MCF 10A (cell line): ENCODE data around the gene PIGS. TPM values are rescaled to one million over a fixed set of nuclear protein-coding genes. Genes with fewer than 3 reads are reported as not detected.

Source experiments
- BruUV-seq: library from RNA; stranded (reverse); fragments of 400-500 nt; replicated peaks from 2 replicates; lab custom pipeline; 2021; lab: Mats Ljungman, UMichigan
- CTCF ChIA-PET: fragments of 300-600 bp; sonication (Branson Sonifier 250); formaldehyde crosslinking; extraction: SDS; loops from one replicate; lab custom pipeline; 2021; ENCODE audit warnings: antibody characterized with exemption, inconsistent platforms; lab: Yijun Ruan, JAX
- POLR2A ChIA-PET: fragments of 300-600, 350-650 bp; sonication (Branson Sonifier 250); formaldehyde crosslinking; extraction: SDS; loops from one replicate; lab custom pipeline; 2020; ENCODE audit warnings: antibody characterized with exemption, inconsistent platforms; lab: Yijun Ruan, JAX
- DNase-seq: peaks from one replicate; pipeline ENCODE4 v3.0.0-alpha.2; 2018; ENCODE audit not compliant: unreplicated experiment
- H3K27ac Mint-ChIP-seq: one replicate; pipeline ENCODE4 v1.8.0; 2022; ENCODE audit warnings: mild to moderate bottlenecking, low read depth, mixed read lengths; ENCODE audit not compliant: unreplicated experiment
- H3K27me3 Mint-ChIP-seq: one replicate; pipeline ENCODE4 v1.8.0; 2022; ENCODE audit warnings: mixed read lengths; ENCODE audit not compliant: insufficient read depth, unreplicated experiment
- H3K36me3 Mint-ChIP-seq: one replicate; pipeline ENCODE4 v1.8.0; 2022; ENCODE audit warnings: mild to moderate bottlenecking, moderate library complexity, mixed read lengths; ENCODE audit not compliant: insufficient read depth, unreplicated experiment
- H3K4me1 Mint-ChIP-seq: one replicate; pipeline ENCODE4 v1.8.0; 2022; ENCODE audit warnings: mixed read lengths; ENCODE audit not compliant: insufficient read depth, unreplicated experiment
- H3K4me3 Mint-ChIP-seq: one replicate; pipeline ENCODE4 v1.8.0; 2022; ENCODE audit warnings: mild to moderate bottlenecking, moderate library complexity, mixed read lengths; ENCODE audit not compliant: unreplicated experiment
- H3K9me3 Mint-ChIP-seq: one replicate; pipeline ENCODE4 v1.8.0; 2022; ENCODE audit warnings: mixed read lengths; ENCODE audit not compliant: unreplicated experiment
- intact Hi-C: fragments of 100-400 bp; cut with micrococcal nuclease; formaldehyde crosslinking; loops from 2 replicates; pipeline ENCODE4 v1.14.1; 2022
- total RNA-seq: library from RNA; stranded (reverse); gene quantifications from 2 replicates; pipeline ENCODE4 v1.2.3, GENCODE V29; 2022
- TF ChIP-seq, protein P1 (sequence below): fragments of 200-600 bp; IDR thresholded peaks from one replicate; pipeline ENCODE4 v1.8.0; 2022; ENCODE audit warnings: antibody characterized with exemption, mild to moderate bottlenecking; ENCODE audit not compliant: unreplicated experiment

PIGS gene
- total RNA-seq, 1 experiment from 2014 or later: 50.5 TPM

DNA sequence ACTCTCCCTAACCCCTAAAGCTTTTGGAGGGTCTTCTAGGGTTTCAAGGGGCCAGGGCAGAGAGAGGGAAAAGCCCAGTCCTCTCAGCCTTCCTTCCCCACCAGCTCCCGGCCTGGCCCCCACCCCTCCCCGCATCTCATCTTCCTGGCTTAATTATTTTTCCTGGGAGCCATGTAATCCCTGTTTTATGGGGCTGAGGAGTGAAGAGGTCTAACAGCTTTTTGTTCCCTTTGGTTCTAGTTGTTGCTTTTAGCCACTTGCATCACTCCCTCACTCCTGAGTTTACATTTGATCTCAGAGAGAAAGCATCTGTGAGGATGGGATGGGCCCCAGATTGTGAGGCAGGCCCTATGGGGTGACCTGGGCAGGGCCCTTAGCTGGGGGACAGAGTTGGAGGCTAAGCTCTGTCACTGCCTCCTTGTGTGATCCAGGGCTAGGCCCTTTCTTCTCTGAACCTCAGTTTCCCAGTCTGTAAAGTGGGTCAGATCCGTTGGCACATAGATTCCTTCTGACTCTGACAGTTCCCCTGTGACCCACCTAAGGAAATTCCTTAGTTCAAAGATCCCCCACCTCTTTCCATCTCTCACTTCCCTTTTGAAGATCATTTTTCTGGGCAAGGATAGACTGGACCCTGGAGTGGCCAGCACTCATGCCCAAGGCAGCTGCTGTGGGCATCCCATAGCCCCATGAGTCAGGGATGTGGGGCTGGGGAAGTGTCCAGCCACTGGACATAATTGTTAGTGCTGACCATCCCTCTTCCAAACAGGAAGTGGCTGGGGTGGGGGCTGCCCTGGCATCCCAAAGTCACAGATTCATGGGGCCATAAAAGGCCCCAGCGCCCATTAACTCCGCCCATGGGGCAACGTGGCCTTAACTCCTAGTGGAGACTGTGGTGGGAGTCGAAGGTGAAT, 39.0 kb downstream of the PIGS start:
- TF ChIP-seq, protein P1, sequence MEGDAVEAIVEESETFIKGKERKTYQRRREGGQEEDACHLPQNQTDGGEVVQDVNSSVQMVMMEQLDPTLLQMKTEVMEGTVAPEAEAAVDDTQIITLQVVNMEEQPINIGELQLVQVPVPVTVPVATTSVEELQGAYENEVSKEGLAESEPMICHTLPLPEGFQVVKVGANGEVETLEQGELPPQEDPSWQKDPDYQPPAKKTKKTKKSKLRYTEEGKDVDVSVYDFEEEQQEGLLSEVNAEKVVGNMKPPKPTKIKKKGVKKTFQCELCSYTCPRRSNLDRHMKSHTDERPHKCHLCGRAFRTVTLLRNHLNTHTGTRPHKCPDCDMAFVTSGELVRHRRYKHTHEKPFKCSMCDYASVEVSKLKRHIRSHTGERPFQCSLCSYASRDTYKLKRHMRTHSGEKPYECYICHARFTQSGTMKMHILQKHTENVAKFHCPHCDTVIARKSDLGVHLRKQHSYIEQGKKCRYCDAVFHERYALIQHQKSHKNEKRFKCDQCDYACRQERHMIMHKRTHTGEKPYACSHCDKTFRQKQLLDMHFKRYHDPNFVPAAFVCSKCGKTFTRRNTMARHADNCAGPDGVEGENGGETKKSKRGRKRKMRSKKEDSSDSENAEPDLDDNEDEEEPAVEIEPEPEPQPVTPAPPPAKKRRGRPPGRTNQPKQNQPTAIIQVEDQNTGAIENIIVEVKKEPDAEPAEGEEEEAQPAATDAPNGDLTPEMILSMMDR: no peak

DNA sequence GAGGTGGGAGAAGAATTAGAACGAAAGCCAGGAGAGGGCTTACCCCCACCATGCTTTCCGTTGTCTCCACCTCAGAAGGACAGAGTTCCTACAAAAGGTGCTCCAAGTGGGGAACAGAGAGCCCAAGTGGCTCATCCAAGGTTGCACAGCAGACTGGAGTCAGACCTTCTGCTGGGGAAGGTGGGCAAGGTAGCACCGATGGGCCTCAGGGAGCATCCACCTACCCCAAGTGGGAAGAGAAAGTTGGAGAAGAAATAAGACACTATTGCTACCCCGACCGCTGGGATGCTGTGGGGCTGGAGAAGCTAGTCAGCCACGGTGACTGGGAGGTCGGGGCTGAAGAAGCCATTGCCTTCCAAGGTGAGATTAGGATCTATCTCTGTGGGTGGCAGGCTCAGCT, 40.4 kb downstream of the PIGS start:
- H3K27me3 Mint-ChIP-seq: no peaks in the 10 kb centered on the region
- ChIA-PET CTCF (no interaction called here), POLR2A (no interaction called here)
- H3K4me1 Mint-ChIP-seq: peaks cover 33% of the 10 kb centered on the region
- no TSS peak for BruUV-seq
- intact Hi-C loops: no loop called here
- TF ChIP-seq, protein P1: no peak
- H3K4me3 Mint-ChIP-seq: no peak overlapping the region
- H3K9me3 Mint-ChIP-seq: no peaks in the 10 kb centered on the region
- H3K36me3 Mint-ChIP-seq: no peaks in the 10 kb centered on the region
- H3K27ac Mint-ChIP-seq: no peak overlapping the region
- no peak for DNase-seq

More for the DNA sequence above, 39.0 kb downstream of the PIGS start:
- Mint-ChIP-seq H3K36me3 (no peaks in the 10 kb centered on the region), H3K27me3 (peaks cover 3% of the 10 kb centered on the region), H3K9me3 (no peaks in the 10 kb centered on the region), H3K4me3 (no peak overlapping the region), H3K4me1 (peaks cover 28% of the 10 kb centered on the region), H3K27ac (no peak overlapping the region)
- no peak for DNase-seq
- intact Hi-C loops: no loop called here
- ChIA-PET CTCF (interaction anchor here (0.6 to 5.7 kb wide), 3 partner anchors 9 to 85 kb away, joined by 3 to 49 read pairs (median 5); no protein-coding TSS in a partner anchor), POLR2A (interaction anchor here (0.8 to 1.1 kb wide), 3 partner anchors 26 to 30 kb away, joined by 3 to 7 read pairs (median 4); partner anchors contain the start of gene FOXN1)
- no TSS peak for BruUV-seq

DNA sequence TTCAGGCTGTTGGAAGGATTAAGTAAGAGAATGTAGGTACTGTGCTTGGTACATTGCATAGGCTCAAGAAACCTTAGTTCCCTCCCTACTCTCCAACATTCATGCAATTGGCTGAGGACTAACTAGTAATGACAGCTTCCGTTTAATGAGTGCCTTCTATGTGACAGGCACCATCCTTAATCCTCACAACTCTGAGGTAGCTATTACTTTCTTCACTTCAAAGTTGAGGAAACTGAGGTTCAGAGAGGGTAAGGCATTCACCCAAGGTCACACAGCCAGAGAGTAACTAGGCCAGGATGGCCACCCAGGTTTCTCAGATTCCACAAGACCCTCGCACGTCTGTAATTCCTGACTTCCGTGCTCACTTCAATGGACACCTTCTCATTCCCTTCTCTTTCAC, 41.1 kb downstream of the PIGS start:
- H3K9me3 Mint-ChIP-seq: no peaks in the 10 kb centered on the region
- CTCF ChIA-PET: no interaction called here
- H3K36me3 Mint-ChIP-seq: no peaks in the 10 kb centered on the region
- no peak for DNase-seq
- H3K4me1 Mint-ChIP-seq: peaks cover 39% of the 10 kb centered on the region
- POLR2A ChIA-PET: no interaction called here
- H3K4me3 Mint-ChIP-seq: no peak overlapping the region
- intact Hi-C loops: no loop called here
- BruUV-seq: no TSS peak
- H3K27me3 Mint-ChIP-seq: no peaks in the 10 kb centered on the region
- TF ChIP-seq, protein P1: no peak
- no peak overlapping the region for H3K27ac Mint-ChIP-seq

DNA sequence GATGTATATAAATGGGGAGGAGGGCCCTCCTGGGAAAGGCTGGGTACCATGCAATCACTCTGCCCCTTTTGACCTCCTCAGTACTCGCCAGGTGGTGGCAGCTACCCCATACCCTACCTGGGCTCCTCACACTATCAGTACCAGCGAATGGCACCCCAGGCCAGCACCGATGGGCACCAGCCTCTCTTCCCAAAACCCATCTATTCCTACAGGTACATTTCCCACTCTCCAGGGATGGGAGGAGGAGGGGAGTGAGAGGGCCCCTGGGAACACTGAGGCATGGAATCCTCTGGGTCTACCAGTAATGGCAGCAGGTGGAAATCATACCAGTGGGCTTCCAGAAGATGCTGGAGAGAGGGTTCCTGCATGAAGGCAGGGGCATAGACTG, 42.3 kb downstream of the PIGS start:
- Mint-ChIP-seq H3K9me3 (no peaks in the 10 kb centered on the region), H3K27me3 (no peaks in the 10 kb centered on the region), H3K27ac (no peak overlapping the region), H3K4me3 (no peak overlapping the region), H3K36me3 (no peaks in the 10 kb centered on the region), H3K4me1 (peaks cover 47% of the 10 kb centered on the region)
- ChIA-PET POLR2A (interaction anchor here (0.6 to 1.1 kb wide), 3 partner anchors 18 to 42 kb away, joined by 3 to 4 read pairs (median 3); no protein-coding TSS in a partner anchor), CTCF (interaction anchor here (1.0 to 1.3 kb wide), 4 partner anchors 9 to 34 kb away, joined by 3 to 8 read pairs (median 5); no protein-coding TSS in a partner anchor)
- TF ChIP-seq, protein P1: no peak
- intact Hi-C loops: no loop called here
- DNase-seq: no peak
- BruUV-seq: no TSS peak
